H1 (cell line): Measurements from ENCODE around the gene WFDC5. TPM values are rescaled to one million over a fixed set of nuclear protein-coding genes. Genes with fewer than 3 reads are reported as not detected.

Source experiments
- BACH1 ChIP-seq: IDR thresholded peaks from 2 replicates; pipeline ENCODE4 v1.6.1; 2012; ENCODE audit warnings: low read length, improper control_type of control experiment
- EP300 ChIP-seq, 2 experiments: IDR thresholded peaks; 1 replicate in 1 of 2; 2 replicates in 1 of 2; pipeline ENCODE4 v1.6.1; 2011 to 2012; ENCODE audit warnings: low read depth in 2 of 2, low read length in 2 of 2, mild to moderate bottlenecking in 2 of 2, borderline replicate concordance in 1 of 2, inconsistent platforms in 1 of 2, moderate library complexity in 1 of 2
- polyA plus RNA-seq, 7 experiments: library from polyadenylated mRNA; depleted of rRNA in 3 of 7; stranded (reverse) in 5 of 7; unstranded in 2 of 7; fragments of >200 nt in 5 of 7; fragments of 200-250 nt in 2 of 7; gene quantifications; 1 replicate in 5 of 7; 2 replicates in 1 of 7; 4 replicates in 1 of 7; pipeline versions ENCODE4 v1.2.1 to v1.2.3, GENCODE V29; 2011 to 2013; ENCODE audit warnings: missing spikeins in 2 of 7, mixed read lengths in 2 of 7
- total RNA-seq: library from RNA; stranded (reverse); fragmentation: NEBNext Ultra II Directional; extraction: Animal tissue kit (Norgen Biotek cat#: 25700); gene quantifications from 2 replicates; pipeline ENCODE4 v1.2.1, GENCODE V29; 2021

Gene WFDC5
- total and polyA plus RNA-seq, 2 of the 8 experiments (the other 6 are each of a cell fraction or from before 2014, with no cell fraction given) = not detected

- TF ChIP-seq BACH1 = no peak
- TF ChIP-seq EP300 (IDR thresholded peaks at IDR 0.05; ENCODE audit: borderline replicate concordance in 1 of 2, low read depth in 2 of 2, low read length in 2 of 2) = no peak
These were observed 2.2 kb downstream of the WFDC5 start (continued) for GRCh38 chr20:45112754-45113153.
